Glutamatergic neuron (in vitro differentiated cells): Measurements from ENCODE around the gene KLRK1. TPM values are rescaled to one million over a fixed set of nuclear protein-coding genes. Genes with fewer than 3 reads are reported as not detected.
"Not testable (repeated sequence)": the region's sequence is repeated elsewhere in the genome, so short reads cannot be mapped to it uniquely, and the experiment has no call there.

ENCODE experiments used
- DNase-seq: peaks from one replicate; pipeline ENCODE4 v3.0.0; 2022
- H3K27ac Mint-ChIP-seq: one replicate; pipeline ENCODE4 v1.8.0; 2020; ENCODE audit warnings: mild to moderate bottlenecking, mixed read lengths, inconsistent platforms; ENCODE audit not compliant: unreplicated experiment
- H3K27me3 Mint-ChIP-seq: one replicate; pipeline ENCODE4 v1.8.0; 2020; ENCODE audit warnings: mild to moderate bottlenecking, moderate library complexity, mixed read lengths, inconsistent platforms; ENCODE audit not compliant: unreplicated experiment
- H3K36me3 Mint-ChIP-seq: one replicate; pipeline ENCODE4 v1.8.0; 2020; ENCODE audit warnings: mild to moderate bottlenecking, mixed read lengths, inconsistent platforms; ENCODE audit not compliant: unreplicated experiment
- H3K4me1 Mint-ChIP-seq: one replicate; pipeline ENCODE4 v1.8.0; 2020; ENCODE audit warnings: mild to moderate bottlenecking, low read depth, mixed read lengths, inconsistent platforms; ENCODE audit not compliant: unreplicated experiment
- H3K4me3 Mint-ChIP-seq: one replicate; pipeline ENCODE4 v1.8.0; 2020; ENCODE audit warnings: mild to moderate bottlenecking, mixed read lengths, inconsistent platforms; ENCODE audit not compliant: unreplicated experiment
- H3K9me3 Mint-ChIP-seq: one replicate; pipeline ENCODE4 v1.8.0; 2020; ENCODE audit warnings: mild to moderate bottlenecking, moderate library complexity, mixed read lengths, inconsistent platforms; ENCODE audit not compliant: unreplicated experiment
- total RNA-seq: library from RNA; stranded (reverse); fragmentation: NEBNext Ultra II Directional; extraction: Animal tissue kit (Norgen Biotek cat#: 25700); gene quantifications from one replicate; pipeline ENCODE4 v1.2.1, GENCODE V29; 2021; ENCODE audit not compliant: unreplicated experiment
- TF ChIP-seq, protein P1 (sequence below): fragments of 200-600 bp; sonication (generic); IDR thresholded peaks from one replicate; pipeline ENCODE4 v1.5.0; 2021; ENCODE audit not compliant: partially characterized antibody, unreplicated experiment

KLRK1 gene
- total RNA-seq, 1 donor from 2014 or later = not detected

DNA sequence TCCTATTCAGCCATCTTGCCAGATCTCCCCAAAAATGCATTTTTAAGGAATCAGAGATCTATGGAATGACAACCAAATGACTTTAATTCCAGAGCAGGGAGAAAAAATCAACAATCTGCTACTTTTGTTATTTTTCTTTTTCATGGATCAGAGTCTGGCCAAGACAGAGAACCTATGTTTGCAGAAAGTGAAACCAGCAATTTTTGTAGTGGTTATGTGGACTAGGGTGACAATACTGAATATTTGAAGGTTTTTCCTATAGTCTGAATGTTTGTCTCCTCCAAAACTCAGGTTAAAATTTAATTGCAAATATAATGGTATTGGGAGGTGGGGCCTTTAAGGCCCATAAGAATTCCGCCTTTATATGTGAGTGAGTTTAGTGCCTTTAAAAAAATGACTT is 30.9 kb downstream of the KLRK1 start:
- Mint-ChIP-seq H3K9me3 (no peaks in the 10 kb centered on the region), H3K27me3 (no peaks in the 10 kb centered on the region), H3K4me1 (peaks cover 2% of the 10 kb centered on the region), H3K27ac (no peak overlapping the region), H3K4me3 (no peak overlapping the region), H3K36me3 (no peaks in the 10 kb centered on the region)
- TF ChIP-seq, protein P1, sequence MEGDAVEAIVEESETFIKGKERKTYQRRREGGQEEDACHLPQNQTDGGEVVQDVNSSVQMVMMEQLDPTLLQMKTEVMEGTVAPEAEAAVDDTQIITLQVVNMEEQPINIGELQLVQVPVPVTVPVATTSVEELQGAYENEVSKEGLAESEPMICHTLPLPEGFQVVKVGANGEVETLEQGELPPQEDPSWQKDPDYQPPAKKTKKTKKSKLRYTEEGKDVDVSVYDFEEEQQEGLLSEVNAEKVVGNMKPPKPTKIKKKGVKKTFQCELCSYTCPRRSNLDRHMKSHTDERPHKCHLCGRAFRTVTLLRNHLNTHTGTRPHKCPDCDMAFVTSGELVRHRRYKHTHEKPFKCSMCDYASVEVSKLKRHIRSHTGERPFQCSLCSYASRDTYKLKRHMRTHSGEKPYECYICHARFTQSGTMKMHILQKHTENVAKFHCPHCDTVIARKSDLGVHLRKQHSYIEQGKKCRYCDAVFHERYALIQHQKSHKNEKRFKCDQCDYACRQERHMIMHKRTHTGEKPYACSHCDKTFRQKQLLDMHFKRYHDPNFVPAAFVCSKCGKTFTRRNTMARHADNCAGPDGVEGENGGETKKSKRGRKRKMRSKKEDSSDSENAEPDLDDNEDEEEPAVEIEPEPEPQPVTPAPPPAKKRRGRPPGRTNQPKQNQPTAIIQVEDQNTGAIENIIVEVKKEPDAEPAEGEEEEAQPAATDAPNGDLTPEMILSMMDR = no peak
- DNase-seq = no peak

DNA sequence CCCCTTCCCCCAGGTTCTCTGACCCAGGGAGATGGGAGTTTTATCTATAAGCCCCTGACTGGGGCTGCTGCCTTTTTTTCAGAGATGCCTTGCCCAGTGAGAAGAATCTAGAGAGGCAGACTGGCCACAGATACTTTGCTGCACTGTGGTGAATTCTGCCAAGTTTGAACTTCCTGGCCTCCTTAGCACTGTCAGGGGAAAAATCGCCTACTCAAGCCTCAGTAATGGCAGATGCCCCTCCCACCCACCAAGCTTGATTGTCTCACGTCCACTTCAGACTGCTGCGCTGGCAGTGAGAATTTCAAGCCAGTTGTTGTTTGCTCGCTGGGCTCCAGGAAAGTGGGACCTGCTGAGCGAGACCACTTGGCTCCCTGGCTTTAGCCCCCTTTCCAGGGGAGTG is 31.7 kb downstream of the KLRK1 start:
- no peak overlapping the region for H3K27ac Mint-ChIP-seq
- TF ChIP-seq, protein P1 = no peak

DNA sequence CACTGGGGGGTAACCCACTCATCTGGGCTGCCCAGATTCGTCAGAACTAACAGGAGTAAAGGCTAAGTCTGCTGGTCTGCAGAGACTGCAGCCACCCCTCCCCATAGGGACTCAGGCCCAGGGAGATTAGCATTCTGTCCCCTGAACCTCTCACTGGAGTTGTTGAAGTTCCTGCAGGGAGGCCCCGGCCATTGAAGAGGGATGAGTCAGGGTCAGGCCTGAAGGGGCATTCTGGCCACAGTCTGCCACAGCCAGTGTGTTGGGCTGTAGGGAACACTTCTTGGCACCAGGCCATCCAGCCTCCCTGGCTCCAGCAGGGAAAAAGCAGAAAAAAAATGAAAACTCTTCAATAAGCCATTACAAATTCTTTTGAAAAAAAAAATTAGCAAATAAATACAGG is 35.3 kb downstream of the KLRK1 start:
- TF ChIP-seq, protein P1 = no peak
- H3K4me3 Mint-ChIP-seq = no peak overlapping the region
- no peaks in the 10 kb centered on the region for H3K36me3 Mint-ChIP-seq
- no peak overlapping the region for H3K27ac Mint-ChIP-seq
- peaks cover 2% of the 10 kb centered on the region for H3K9me3 Mint-ChIP-seq
- H3K4me1 Mint-ChIP-seq = no peaks in the 10 kb centered on the region
- H3K27me3 Mint-ChIP-seq = no peaks in the 10 kb centered on the region
- no peak for DNase-seq

More for the DNA sequence above, 31.7 kb downstream of the KLRK1 start:
- H3K4me3 Mint-ChIP-seq = no peak overlapping the region
- peaks cover 2% of the 10 kb centered on the region for H3K4me1 Mint-ChIP-seq
- no peaks in the 10 kb centered on the region for H3K9me3 Mint-ChIP-seq
- H3K36me3 Mint-ChIP-seq = no peaks in the 10 kb centered on the region
- no peaks in the 10 kb centered on the region for H3K27me3 Mint-ChIP-seq
- no peak for DNase-seq

DNA sequence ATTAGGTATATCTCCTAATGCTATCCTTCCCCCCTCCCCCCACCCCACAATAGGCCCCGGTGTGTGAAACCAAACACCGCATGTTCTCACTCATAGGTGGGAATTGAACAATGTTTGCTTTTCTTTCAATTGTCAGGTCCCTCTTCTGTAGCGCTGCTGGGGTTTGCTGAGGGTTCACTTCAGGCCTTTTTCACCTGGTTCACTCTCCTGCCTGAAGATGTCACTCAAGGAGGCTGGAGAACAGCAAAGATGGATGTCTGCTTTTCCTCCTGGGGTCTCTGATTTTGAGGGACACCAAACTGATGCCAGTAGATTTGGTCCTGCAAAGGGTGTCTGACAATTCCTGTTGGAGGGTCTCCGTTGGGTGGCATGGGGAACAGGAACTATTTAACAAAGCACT is 35.8 kb downstream of the KLRK1 start:
- Mint-ChIP-seq H3K27me3 (no peaks in the 10 kb centered on the region), H3K27ac (no peak overlapping the region), H3K4me1 (no peaks in the 10 kb centered on the region), H3K36me3 (no peaks in the 10 kb centered on the region), H3K9me3 (peaks cover 2% of the 10 kb centered on the region), H3K4me3 (no peak overlapping the region)
- no peak for DNase-seq
- TF ChIP-seq, protein P1 = no peak

DNA sequence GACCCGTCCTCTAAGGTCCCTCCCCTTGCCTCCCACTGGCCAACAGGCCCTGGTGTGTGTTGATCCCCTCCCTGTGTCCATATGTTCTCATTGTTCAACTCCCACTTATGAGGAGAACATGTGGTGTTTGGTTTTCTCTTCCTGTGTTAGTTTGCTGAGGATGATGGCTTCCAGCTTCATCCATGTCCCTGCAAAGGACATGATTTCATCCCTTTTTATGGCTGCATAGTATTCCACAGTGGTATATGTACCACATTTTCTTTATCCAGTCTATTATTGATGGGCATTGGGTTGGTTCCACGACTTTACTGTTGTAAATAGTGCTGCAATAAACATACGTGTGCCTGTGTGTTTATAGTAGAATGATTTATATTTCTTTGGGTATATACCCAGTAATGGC is 38.4 kb downstream of the KLRK1 start:
- not testable (repeated sequence) for H3K36me3 Mint-ChIP-seq, H3K27ac Mint-ChIP-seq, DNase-seq, H3K9me3 Mint-ChIP-seq, H3K4me3 Mint-ChIP-seq, H3K27me3 Mint-ChIP-seq, H3K4me1 Mint-ChIP-seq
